Right ventricle myocardium superior (tissue), 1 donor: ENCODE results near the gene PFKFB2. TPM values are rescaled to one million over a fixed set of nuclear protein-coding genes. Genes with fewer than 3 reads are reported as not detected.

Source experiments
- ATAC-seq: fragments of 200-7000 bp; cut with Tn5 transposase; one replicate; pipeline ENCODE4 v1.9.1; 2020; ENCODE audit warnings: mild to moderate bottlenecking; ENCODE audit not compliant: poor library complexity
- DNase-seq: peaks from one replicate; pipeline ENCODE4 v3.0.0-alpha.2; 2020
- intact Hi-C: fragments of 100-400 bp; cut with DNase I; formaldehyde crosslinking; loops from one replicate; pipeline ENCODE4 v1.11.2; 2022
- total RNA-seq: library from RNA; stranded (reverse); fragmentation: NEBNext Ultra II Directional; extraction: Animal tissue kit (Norgen Biotek cat#: 25700); gene quantifications from one replicate; pipeline ENCODE4 v1.2.1, GENCODE V29; 2021
- donor health status: DM: no; HTN: yes; CAD: no; lungs with severe emphysema.

The PFKFB2 gene
- total RNA-seq, 1 donor from 2014 or later = 77.9 TPM

DNA sequence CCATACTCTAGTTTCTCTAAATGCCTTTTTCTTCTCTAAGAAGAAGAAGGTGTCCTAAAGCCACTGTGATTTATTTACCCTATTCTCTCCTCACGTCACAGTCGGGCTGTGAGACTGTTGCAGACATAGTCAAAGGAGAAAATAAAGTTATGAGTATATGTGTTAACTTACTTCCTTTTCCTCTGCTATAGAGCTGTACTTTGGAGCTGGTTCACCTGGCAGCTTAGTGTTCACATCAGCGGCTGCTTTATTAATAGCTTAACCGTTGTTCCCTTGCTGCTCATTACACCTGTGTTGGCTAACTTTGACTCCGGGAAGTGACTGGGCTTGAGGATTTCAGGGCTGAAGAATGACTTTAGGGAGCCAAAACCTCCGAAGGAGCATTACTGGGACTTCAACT is 3.6 kb downstream of the PFKFB2 start:
- ATAC-seq (no peak), DNase-seq (no peak)
- intact Hi-C loops = no loop called here

GRCh38 chr1:207058252-207058651 is 5.2 kb downstream of the PFKFB2 start:
- intact Hi-C loops = no loop called here
- ATAC-seq (peak; percentile 40), DNase-seq (no peak)

DNA sequence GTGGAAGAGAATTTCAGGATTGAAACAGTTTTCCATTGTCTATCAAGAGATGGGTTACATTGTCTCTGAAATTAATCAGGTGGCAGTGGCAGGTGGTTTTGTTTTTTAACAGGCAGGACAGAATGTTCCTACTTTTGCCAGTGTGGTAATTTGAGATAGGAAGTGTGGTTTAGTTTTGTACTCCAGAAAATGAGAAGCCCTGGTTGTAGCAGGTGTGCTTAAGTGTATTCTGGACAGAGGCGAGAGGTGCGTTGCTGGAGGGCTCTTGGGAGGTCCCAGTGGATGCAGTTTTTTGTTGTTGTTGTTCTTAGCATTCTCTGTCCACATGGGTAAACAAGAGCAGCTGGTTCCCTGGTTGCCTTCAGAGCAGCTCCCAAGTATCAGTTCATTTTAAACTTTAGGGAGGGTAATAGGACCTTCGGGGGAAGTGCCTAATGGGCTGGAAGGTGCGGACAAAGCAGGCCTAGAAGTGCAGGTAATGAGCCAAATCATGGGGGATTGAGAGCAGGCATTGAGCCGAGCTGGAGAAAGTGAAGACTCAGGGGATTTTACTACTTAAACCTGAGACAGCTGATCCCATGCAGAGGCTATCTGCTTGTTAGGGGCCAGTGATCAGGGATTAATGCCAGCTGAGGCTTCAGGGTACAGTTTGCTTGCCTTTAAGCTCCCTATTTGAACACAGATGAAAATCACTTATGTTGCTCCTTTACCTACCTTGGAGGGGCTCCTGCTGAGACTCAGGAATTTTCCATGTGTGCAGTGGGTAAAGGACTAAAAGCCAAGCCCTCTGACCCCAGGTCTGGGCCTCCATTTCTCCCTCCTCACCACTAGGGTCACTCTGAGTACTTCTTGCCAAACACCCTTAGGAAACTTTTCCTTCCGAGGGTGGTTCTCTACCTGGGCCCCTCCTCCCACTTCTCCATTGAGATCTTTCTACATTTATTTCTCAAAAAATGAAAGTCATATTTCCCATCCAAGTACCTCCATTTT is 6.1 kb downstream of the PFKFB2 start:
- intact Hi-C loops = no loop called here
- DNase-seq = no peak
- ATAC-seq = no peak

DNA sequence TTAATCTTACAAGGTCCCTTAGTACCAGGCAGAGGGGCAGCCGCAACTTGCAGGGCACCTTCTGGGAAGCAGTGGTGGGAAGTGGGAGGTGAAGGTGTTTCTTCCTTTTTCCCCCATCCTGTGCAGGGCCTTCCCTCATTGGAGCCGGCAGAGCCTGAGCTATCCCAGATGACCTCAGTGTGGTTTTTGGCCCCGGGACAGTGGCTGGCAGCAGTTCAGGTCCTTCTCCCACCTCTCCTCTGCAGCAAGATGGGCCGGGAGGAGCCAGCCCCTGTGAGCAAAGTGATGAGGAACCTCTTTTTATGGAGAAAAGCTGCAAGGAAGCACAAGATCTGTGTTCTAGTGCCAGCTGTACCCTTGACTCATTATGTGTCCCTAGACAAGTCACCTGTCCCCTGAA is 6.8 kb downstream of the PFKFB2 start:
- intact Hi-C loops = no loop called here
- ATAC-seq (no peak), DNase-seq (no peak)

- ATAC-seq = no peak
- no peak for DNase-seq
- intact Hi-C loops = no loop called here
These were observed 7.5 kb downstream of the PFKFB2 start for GRCh38 chr1:207060596-207060995.

- ATAC-seq = no peak
- intact Hi-C loops = no loop called here
- DNase-seq = no peak
These were observed 9.0 kb downstream of the PFKFB2 start for GRCh38 chr1:207062058-207062457.

GRCh38 chr1:207063014-207063413 is 9.9 kb downstream of the PFKFB2 start:
- no peak for ATAC-seq
- intact Hi-C loops = no loop called here
- DNase-seq = no peak

DNA sequence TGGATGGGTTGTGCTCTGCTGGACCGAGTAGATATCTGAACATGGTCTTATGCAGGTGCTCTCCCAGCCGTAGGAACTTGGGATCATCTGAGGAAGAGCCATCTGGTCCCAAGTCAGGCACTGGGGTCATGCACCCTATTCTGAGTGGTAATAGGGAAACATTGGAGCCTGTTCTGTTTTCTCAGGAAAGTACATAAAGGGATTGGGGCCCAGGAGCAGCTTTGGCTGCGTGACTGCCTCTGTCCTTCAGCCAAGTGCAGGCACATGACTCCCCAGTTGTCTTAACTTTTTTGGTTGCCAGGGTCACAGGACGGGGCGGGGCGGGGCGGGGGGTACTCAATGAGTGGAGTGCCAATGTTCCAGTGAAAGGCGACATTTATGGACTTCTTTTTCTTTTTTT is 11.5 kb downstream of the PFKFB2 start:
- ATAC-seq = peak; percentile 82
- DNase-seq = no peak
- intact Hi-C loops = no loop called here

DNA sequence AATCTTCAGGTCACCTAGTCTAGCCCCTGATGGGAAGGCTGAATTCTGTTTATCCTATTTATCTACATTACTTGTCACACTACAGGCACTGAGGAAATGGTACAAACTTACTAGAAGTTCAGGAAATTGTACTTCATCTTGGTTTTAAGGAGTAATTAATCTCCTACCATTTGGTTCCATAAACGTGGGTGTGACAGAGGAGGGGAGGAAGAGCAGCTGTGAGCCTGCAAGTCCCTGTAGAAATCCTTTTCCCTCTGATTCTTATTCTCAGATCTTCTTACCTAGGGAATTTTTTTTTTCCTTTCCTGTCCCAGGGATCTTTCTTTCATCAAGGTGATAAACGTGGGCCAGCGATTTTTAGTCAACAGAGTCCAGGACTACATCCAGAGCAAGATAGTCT is 14.1 kb downstream of the PFKFB2 start:
- DNase-seq (no peak), ATAC-seq (no peak)
- intact Hi-C loops = no loop called here

GRCh38 chr1:207067665-207068064 is 14.6 kb downstream of the PFKFB2 start:
- ATAC-seq = no peak
- intact Hi-C loops = no loop called here
- DNase-seq = no peak

- DNase-seq (no peak), ATAC-seq (peak; percentile 28)
- intact Hi-C loops = no loop called here
These were observed 16.0 kb downstream of the PFKFB2 start for GRCh38 chr1:207069061-207069460.

DNA sequence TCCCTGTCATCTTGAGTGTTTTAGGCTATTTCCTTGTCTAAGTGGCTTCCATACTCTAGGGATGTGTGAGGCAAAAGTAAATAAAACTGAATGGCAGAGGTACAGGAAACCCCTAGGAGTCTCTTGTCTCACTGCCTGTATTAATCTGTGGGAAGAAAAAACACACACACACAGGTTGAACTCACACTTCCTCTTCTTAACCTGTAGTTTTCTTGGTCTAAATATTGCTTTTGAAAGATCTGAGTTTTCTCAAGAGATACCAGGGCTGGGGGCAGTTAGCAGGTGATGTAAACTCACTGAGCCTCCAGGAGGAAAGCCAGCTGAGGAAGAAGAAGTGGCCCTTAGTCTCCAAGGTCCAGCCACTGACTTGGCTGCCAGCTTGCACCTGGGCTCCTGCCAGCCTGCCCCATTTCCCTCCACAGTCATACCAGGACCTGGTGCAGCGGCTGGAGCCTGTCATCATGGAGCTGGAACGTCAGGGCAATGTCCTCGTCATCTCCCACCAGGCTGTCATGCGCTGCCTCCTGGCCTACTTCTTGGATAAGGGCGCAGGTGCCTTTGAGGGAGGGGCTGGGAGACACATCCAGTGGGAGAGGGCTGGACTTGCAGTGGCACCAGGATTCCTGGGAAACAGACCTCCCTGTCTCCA is 16.9 kb downstream of the PFKFB2 start:
- DNase-seq (peak; percentile 69), ATAC-seq (peak; percentile 76)
- intact Hi-C loops = no loop called here

DNA sequence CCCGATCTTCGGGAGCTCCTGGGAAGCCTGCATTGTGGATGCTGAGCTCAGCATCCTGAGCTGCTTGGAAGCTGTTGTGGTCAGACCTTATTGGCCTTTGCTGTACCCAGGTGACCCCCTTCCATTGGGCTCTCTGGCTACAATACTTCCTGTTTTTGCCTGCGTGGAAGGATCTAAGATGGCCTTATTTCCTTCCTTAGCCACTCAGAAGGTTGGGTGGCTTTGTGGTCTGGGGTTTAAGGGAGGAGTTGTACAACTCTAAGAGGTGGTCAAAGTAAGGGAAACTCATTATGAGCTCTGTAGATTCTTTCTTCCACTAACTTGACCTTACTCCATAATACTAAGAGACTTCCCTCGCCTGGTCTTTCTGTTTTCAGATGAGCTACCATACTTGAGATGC is 17.7 kb downstream of the PFKFB2 start:
- no peak for DNase-seq
- intact Hi-C loops = no loop called here
- ATAC-seq = no peak

DNA sequence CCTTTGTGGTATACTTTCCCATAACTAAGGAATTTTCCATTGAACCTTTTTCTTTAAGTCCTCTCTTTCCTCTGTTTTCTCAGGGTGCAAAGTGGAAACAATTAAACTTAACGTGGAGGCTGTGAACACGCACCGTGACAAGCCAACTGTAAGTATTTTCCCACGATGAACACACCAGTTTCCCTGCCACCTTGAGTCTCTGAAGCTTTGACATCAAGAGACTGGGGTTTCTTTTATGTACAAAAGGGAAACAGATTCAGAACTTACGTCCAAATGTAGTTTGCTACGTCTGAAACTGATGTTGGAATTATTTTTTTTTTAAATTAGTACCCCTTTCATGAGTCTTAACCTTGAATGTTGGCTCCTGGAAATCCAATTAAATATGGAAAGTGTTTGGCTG is 18.4 kb downstream of the PFKFB2 start:
- DNase-seq (no peak), ATAC-seq (no peak)
- intact Hi-C loops = no loop called here

GRCh38 chr1:207072233-207072632 is 19.2 kb downstream of the PFKFB2 start:
- DNase-seq (no peak), ATAC-seq (no peak)
- intact Hi-C loops = no loop called here

DNA sequence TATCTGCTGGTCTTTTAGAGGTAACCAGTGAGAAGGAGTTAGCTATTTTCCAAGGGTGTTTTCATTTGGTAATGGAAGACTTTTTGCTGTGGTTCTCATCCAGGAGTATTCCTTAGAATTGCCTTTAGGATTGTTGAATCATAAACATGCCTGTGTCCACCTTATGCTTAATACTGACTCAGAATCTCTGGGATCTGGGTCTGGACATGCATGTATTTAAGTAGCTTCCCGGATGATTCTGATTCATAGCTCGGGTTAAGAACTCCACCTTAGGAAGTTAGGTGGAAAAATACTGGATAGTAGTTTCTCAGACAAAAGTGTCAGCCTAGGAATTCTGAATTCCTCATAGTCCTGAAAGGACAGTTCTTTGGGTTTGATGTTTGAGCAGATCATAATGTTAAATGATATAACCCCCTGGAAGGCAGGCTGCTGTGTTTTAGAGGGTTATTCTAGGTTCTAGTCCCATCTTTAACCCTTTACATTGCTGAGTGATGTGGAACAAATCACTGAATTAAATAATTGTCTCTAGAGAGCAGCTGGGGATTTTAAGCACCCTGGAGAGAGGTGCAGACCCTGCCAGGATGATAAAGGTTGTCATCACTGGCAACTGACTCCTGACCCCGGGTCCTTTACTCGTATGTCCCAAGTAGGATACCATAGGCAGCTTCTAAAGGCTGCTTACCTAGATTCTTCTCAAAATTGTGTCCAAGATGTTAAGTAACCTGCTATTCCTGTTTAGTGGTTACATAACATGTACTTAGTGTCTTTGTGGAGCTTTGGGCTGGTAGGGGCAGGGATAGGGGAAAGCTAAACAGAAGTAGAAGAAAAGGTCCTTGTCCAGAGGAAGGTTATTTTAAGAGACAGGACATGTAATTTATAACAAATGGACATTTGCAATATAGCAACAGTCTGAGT is 21.1 kb downstream of the PFKFB2 start:
- ATAC-seq = peak; percentile 24
- DNase-seq = no peak
- intact Hi-C loops = no loop called here

- DNase-seq (no peak), ATAC-seq (peak; percentile 10)
- intact Hi-C loops = no loop called here
These were observed 23.3 kb downstream of the PFKFB2 start for GRCh38 chr1:207076181-207076955.

DNA sequence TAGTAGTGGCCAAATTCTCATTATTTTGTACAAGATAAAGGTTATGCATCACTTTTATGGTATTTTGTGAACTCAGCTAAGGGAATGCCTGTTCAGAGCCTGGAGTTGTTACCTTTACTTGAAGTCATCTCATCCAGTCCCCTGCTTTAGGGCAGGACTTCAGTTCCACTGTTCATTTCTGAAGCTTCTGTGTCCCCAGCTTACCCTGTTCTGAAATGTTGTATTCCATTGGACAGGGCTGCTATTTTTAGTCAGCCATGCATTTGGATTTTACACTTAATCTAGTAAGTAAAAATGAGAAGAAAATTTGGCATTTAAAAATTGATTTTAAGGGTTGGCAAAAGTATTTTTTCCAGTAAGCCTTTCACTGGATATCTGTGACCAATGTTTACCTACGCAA is 23.9 kb downstream of the PFKFB2 start:
- intact Hi-C loops = no loop called here
- ATAC-seq (peak; percentile 37), DNase-seq (no peak)
